ENCODE results near the gene TNNI2. TPM values are rescaled to one million over a fixed set of nuclear protein-coding genes. Genes with fewer than 3 reads are reported as not detected.
A peak's percentile ranks its signal among the peaks of the same experiment; 100 is the strongest.

TNNI2 gene
- polyA plus RNA-seq, 1 donor from 2014 or later, result not detected

DNA sequence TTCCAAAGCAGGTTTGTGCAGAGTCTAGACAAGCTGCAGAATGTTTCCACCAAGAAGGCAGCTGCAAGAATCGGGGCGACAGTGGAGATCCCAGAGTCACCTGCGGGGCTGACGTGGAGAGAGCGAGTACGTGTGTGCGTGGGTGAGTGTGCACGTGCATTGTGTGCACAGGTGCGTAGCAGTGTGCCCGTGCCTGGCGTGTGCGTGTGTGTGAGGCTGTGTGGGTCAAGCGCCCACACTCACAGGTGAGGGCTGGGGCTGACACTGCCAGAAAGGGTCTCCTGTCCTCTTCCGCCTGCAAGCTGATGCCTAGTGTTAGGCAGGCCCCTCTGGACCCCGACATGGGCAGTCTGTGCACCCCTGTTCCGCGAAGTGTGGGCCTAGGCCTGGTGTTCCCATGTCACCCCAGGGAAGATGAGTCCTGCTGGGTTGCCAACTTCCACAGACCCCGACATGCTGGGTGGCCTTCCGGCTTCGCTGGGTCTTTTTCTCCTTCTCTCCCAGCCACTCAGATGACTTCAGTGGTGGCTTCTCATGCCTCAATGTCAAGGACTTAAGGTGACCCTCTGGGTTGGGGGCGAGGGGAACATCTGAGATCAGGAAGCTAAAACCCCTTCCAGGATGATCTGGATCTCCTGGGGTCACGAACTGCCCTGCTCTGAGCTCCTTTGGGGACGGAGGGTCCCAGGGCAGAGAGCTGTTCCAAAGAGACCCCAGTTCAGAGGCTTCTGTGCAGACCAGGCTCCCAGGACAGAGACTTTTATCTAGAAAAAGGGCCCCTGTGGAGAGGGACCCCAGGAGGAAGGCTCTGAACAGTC is 14.4 kb upstream of the TNNI2 start:
- Histone ChIP-seq H3K9me2 (ENCODE audit: insufficient read depth, low read length) (no peaks in the 10 kb centered on the region), H3F3A (ENCODE audit: insufficient read depth, low read length, poor library complexity, severe bottlenecking) (no peaks in the 10 kb centered on the region), H3K79me2 (replicated peaks; ENCODE audit: insufficient read depth, low read length) (no peaks in the 10 kb centered on the region), H2AFZ (ENCODE audit: low read depth, low read length) (no peak overlapping the region), H3K36me3 (ENCODE audit: insufficient read depth, low read length) (no peaks in the 10 kb centered on the region), H3K9me3 (ENCODE audit: low read length) (no peaks in the 10 kb centered on the region), H3K4me2 (ENCODE audit: low read length) (no peak overlapping the region), H3K27ac (ENCODE audit: low read length) (no peak overlapping the region), H3K9ac (ENCODE audit: low read length) (no peak overlapping the region), H3K4me3 (ENCODE audit: low read length) (no peak overlapping the region), H3K27me3 (ENCODE audit: insufficient read depth, low read depth, low read length) (no peaks in the 10 kb centered on the region), H4K20me1 (ENCODE audit: insufficient read depth) (no peaks in the 10 kb centered on the region)
- TF ChIP-seq, protein P1, sequence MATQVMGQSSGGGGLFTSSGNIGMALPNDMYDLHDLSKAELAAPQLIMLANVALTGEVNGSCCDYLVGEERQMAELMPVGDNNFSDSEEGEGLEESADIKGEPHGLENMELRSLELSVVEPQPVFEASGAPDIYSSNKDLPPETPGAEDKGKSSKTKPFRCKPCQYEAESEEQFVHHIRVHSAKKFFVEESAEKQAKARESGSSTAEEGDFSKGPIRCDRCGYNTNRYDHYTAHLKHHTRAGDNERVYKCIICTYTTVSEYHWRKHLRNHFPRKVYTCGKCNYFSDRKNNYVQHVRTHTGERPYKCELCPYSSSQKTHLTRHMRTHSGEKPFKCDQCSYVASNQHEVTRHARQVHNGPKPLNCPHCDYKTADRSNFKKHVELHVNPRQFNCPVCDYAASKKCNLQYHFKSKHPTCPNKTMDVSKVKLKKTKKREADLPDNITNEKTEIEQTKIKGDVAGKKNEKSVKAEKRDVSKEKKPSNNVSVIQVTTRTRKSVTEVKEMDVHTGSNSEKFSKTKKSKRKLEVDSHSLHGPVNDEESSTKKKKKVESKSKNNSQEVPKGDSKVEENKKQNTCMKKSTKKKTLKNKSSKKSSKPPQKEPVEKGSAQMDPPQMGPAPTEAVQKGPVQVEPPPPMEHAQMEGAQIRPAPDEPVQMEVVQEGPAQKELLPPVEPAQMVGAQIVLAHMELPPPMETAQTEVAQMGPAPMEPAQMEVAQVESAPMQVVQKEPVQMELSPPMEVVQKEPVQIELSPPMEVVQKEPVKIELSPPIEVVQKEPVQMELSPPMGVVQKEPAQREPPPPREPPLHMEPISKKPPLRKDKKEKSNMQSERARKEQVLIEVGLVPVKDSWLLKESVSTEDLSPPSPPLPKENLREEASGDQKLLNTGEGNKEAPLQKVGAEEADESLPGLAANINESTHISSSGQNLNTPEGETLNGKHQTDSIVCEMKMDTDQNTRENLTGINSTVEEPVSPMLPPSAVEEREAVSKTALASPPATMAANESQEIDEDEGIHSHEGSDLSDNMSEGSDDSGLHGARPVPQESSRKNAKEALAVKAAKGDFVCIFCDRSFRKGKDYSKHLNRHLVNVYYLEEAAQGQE (IDR thresholded peaks at IDR 0.05; ENCODE audit: borderline replicate concordance), result no peak
- TF ChIP-seq, protein P2, sequence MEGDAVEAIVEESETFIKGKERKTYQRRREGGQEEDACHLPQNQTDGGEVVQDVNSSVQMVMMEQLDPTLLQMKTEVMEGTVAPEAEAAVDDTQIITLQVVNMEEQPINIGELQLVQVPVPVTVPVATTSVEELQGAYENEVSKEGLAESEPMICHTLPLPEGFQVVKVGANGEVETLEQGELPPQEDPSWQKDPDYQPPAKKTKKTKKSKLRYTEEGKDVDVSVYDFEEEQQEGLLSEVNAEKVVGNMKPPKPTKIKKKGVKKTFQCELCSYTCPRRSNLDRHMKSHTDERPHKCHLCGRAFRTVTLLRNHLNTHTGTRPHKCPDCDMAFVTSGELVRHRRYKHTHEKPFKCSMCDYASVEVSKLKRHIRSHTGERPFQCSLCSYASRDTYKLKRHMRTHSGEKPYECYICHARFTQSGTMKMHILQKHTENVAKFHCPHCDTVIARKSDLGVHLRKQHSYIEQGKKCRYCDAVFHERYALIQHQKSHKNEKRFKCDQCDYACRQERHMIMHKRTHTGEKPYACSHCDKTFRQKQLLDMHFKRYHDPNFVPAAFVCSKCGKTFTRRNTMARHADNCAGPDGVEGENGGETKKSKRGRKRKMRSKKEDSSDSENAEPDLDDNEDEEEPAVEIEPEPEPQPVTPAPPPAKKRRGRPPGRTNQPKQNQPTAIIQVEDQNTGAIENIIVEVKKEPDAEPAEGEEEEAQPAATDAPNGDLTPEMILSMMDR (IDR thresholded peaks at IDR 0.05; ENCODE audit: poor library complexity, severe bottlenecking), result no peak
- TF ChIP-seq SMC3 (conservative IDR thresholded peaks at IDR 0.05; ENCODE audit: poor library complexity), result no peak
- no peak for TF ChIP-seq MXI1 (conservative IDR thresholded peaks at IDR 0.05; ENCODE audit: poor library complexity, severe bottlenecking)
- TF ChIP-seq TAF1 (IDR thresholded peaks at IDR 0.05; ENCODE audit: low read depth), result no peak
- no peak for TF ChIP-seq RAD21 (conservative IDR thresholded peaks at IDR 0.05)
- TF ChIP-seq POLR2AphosphoS5 (IDR thresholded peaks at IDR 0.05), result no peak
- no peak for TF ChIP-seq EP300 (conservative IDR thresholded peaks at IDR 0.05; ENCODE audit: poor library complexity, severe bottlenecking)
- no peak for TF ChIP-seq EZH2 (IDR thresholded peaks at IDR 0.05; ENCODE audit: borderline replicate concordance, insufficient read depth, low read length, poor library complexity, severe bottlenecking)

DNA sequence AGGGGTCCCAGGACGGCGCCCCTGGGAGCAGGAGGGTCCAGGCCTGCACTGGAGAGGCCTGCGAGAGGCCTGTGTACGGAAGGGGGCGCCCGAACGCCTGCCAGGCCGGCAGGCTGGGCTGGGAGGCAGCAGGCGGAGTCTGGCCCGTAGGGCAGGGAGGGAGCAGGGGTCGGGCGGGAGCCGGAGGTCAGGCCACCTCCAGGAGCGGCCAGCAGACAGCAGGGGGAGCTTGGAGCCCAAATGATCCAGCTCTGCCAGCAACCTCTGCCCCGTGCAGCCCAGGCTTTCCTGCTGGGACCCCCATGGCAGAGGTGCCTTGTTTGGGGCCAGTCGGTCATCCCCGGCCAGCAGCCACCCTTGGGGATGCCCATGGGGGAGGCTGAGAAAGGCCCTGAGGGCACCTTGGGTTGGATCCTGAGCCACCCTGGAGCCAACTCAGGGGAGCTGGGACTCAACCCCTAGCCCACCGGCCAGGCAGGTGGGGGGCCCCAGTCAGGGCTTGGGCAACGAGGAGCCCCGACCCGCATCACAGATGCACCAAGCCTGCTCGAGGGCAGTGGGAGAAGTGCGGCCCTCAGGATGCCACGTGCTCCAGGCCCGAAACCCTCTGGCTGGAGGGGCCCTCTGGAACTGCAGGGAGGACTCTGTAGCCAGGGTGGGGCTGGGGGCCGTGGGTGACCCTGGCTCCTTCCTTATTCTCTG is 13.6 kb upstream of the TNNI2 start:
- Histone ChIP-seq H3F3A (ENCODE audit: insufficient read depth, low read length, poor library complexity, severe bottlenecking) (no peaks in the 10 kb centered on the region), H3K27me3 (ENCODE audit: insufficient read depth, low read depth, low read length) (no peaks in the 10 kb centered on the region), H3K27ac (ENCODE audit: low read length) (no peak overlapping the region), H4K20me1 (ENCODE audit: insufficient read depth) (no peaks in the 10 kb centered on the region), H3K9me2 (ENCODE audit: insufficient read depth, low read length) (no peaks in the 10 kb centered on the region), H3K36me3 (ENCODE audit: insufficient read depth, low read length) (no peaks in the 10 kb centered on the region), H3K9ac (ENCODE audit: low read length) (no peak overlapping the region), H3K4me2 (ENCODE audit: low read length) (no peak overlapping the region), H3K79me2 (replicated peaks; ENCODE audit: insufficient read depth, low read length) (no peaks in the 10 kb centered on the region), H3K9me3 (ENCODE audit: low read length) (no peaks in the 10 kb centered on the region), H3K4me3 (ENCODE audit: low read length) (no peak overlapping the region), H2AFZ (ENCODE audit: low read depth, low read length) (no peak overlapping the region)
- TF ChIP-seq EP300 (conservative IDR thresholded peaks at IDR 0.05; ENCODE audit: poor library complexity, severe bottlenecking) (no peak), TAF1 (IDR thresholded peaks at IDR 0.05; ENCODE audit: low read depth) (no peak)
- TF ChIP-seq, protein P2 (IDR thresholded peaks at IDR 0.05; ENCODE audit: poor library complexity, severe bottlenecking), result peak; percentile 34
